Thyroid gland (tissue), 4 donors: ENCODE results near the gene PRAMEF18.
"Not testable (repeated sequence)": the region's sequence is repeated elsewhere in the genome, so short reads cannot be mapped to it uniquely, and the experiment has no call there.

ENCODE experiments used
- POLR2A ChIP-seq, 2 donors: fragments of 450-650 bp; IDR thresholded peaks; one replicate each; pipeline ENCODE4 v1.6.1; 2017; ENCODE audit warnings: antibody characterized with exemption in 2 of 2, mild to moderate bottlenecking in 2 of 2, moderate library complexity in 1 of 2
- TF ChIP-seq, protein P1 (sequence below), 6 experiments: fragments of 200-600 bp in 3 of 6; fragments of 450-650 bp in 3 of 6; sonication (generic) in 3 of 6; IDR thresholded peaks; one replicate each; pipeline ENCODE4 v1.5.1; 2016 to 2019; ENCODE audit warnings: antibody characterized with exemption in 6 of 6, mild to moderate bottlenecking in 2 of 6, inconsistent platforms in 1 of 6, moderate library complexity in 1 of 6

DNA sequence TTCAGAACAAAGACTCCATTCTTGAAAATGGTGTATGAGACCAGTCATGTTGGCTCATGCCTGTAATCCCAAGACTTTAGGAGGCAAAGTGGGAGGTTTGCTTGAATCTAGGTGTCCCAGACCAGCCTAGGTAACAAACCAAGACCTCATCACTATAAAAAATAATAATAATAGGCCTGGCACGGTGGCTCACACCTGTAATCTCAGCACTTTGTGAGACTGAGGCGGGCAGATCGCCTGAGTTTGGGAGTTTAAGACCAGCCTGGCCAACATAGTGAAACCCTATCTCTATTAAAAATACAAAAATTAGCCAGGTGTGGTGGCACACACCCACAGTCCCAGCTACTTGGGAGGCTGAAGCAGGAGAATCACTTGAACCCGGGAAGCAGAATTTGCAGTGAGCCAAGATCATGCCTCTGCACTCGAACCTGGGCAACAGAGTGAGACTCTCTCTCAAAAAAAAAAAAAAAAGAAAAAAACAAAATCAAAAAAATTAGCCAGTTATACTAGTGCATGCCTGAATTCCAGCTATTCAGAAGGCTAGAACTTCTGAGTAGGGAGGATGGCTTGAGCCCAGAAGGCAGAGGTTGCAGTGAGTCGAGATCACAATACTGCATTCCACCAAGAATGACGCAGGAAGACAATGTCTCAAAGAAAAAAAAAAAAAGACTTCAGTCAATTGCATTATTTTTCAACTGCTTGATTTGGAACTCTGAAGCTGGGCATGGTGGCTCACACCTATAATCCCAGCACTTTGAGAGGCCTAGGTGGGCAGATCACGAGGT lies 1.5 kb upstream of the PRAMEF18 start:
- TF ChIP-seq, protein P1, sequence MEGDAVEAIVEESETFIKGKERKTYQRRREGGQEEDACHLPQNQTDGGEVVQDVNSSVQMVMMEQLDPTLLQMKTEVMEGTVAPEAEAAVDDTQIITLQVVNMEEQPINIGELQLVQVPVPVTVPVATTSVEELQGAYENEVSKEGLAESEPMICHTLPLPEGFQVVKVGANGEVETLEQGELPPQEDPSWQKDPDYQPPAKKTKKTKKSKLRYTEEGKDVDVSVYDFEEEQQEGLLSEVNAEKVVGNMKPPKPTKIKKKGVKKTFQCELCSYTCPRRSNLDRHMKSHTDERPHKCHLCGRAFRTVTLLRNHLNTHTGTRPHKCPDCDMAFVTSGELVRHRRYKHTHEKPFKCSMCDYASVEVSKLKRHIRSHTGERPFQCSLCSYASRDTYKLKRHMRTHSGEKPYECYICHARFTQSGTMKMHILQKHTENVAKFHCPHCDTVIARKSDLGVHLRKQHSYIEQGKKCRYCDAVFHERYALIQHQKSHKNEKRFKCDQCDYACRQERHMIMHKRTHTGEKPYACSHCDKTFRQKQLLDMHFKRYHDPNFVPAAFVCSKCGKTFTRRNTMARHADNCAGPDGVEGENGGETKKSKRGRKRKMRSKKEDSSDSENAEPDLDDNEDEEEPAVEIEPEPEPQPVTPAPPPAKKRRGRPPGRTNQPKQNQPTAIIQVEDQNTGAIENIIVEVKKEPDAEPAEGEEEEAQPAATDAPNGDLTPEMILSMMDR (IDR thresholded peaks at IDR 0.05), result not testable (repeated sequence)
- not testable (repeated sequence) for TF ChIP-seq POLR2A (IDR thresholded peaks at IDR 0.05)
